GM19397 (cell line): Measurements from ENCODE around the gene CDH20.

Experiments used
- ATAC-seq: cut with Tn5 transposase; IDR thresholded peaks from one replicate; pipeline ENCODE4 v1.9.1; 2021; ENCODE audit warnings: mild to moderate bottlenecking, moderate library complexity; ENCODE audit not compliant: unreplicated experiment

CDH20 gene

DNA sequence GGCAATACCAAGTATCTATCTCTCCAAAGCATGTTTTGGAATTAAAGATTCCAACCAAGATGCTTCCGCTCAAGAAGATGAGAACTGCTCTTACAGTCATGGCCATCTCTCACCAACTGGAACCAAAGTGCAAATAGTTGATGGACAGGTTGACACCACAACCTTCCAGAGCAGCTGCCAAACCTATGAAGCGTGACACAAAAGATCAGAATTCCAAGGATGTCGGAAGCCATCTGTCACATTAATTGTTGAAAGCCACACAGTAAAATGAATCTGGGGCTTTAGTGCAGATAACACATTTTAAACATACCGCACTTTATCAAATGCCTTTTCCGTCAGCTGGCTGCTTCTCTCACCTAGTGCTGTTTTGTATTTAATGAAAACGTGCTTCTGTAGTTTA, 195.7 kb downstream of the CDH20 start:
- no peak for ATAC-seq

DNA sequence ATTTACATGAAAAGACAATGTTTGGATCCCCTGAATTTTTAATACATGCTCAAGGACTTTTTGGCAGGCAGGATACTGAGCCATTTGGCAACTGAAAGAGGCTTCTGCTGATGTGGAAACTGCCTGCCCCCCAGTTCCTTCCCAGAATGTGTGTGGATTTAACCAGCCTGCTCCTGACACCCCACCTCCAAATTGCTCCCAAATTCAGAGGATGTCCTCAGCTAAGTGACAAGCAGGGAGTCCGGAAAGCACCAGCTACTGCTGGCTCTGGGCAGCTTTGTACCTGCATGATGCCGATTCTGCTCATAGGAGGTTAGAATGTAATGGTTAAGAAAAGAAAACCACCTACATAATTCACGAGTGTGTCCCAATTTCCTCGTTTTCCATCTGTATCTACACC, 197.5 kb downstream of the CDH20 start:
- ATAC-seq: no peak

DNA sequence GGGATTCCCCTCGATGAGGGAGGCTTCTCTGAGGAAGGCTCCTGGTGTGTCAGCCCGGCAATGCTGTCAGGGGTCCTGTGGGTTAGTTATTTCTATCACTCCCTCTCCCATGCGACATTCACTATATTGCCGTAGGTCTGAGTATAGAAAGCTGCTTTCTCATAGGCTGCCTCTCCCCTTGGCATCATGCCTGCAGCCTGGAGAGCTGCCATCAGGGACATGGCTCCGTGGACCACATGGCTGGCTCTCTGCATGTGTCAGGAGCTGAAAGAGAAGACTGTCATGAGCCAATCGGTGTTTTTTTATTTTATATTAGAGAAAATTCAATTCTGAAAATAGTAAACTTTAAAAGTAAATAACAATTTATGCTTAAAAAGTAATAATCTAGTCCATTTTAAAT, 198.0 kb downstream of the CDH20 start:
- no peak for ATAC-seq

DNA sequence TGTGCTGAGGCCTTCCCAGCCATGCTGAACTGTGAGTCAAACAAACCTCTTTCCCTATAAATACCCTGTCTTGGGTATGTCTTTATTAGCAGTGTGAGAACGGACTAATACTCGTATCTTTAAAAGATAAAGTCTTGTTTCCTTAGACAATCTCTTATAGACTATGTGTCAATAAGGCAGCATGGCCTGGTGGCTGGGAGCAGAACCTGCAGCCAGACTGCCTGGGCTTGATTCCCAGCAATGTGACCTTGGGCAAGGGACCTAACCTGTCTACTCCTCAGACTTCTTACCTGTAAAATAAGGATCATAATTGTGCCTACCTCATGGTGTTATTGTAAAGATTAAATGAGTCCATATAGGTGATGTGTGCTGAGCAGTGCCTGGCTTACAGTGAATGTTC, 198.7 kb downstream of the CDH20 start:
- ATAC-seq: no peak

GRCh38 chr18:61535401-61535800, 202.2 kb downstream of the CDH20 start:
- ATAC-seq: no peak

- ATAC-seq: no peak
Observed at GRCh38 chr18:61541673-61542072, 208.4 kb downstream of the CDH20 start.

DNA sequence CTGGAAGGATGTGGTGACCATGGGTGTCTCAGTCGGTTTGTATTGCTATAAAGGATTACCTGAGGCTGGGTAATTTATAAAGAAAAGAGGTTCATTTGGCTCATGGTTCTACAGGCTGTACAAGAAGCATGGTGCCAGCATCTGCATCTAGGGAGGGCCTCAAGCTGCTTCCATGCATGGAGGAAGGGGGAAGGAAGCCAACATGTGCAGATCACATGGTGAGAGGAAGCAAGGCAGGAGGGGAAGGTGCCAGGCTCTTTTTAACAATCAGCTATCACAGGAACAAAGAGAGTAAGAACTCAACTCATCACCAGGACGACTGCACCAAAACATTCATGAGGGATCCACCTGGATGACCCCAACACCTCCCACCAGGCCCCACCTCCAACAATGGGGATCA, 209.4 kb downstream of the CDH20 start:
- no peak for ATAC-seq

GRCh38 chr18:61543518-61543917, 210.3 kb downstream of the CDH20 start:
- ATAC-seq: no peak

- no peak for ATAC-seq
Observed at GRCh38 chr18:61544178-61544577, 210.9 kb downstream of the CDH20 start.

DNA sequence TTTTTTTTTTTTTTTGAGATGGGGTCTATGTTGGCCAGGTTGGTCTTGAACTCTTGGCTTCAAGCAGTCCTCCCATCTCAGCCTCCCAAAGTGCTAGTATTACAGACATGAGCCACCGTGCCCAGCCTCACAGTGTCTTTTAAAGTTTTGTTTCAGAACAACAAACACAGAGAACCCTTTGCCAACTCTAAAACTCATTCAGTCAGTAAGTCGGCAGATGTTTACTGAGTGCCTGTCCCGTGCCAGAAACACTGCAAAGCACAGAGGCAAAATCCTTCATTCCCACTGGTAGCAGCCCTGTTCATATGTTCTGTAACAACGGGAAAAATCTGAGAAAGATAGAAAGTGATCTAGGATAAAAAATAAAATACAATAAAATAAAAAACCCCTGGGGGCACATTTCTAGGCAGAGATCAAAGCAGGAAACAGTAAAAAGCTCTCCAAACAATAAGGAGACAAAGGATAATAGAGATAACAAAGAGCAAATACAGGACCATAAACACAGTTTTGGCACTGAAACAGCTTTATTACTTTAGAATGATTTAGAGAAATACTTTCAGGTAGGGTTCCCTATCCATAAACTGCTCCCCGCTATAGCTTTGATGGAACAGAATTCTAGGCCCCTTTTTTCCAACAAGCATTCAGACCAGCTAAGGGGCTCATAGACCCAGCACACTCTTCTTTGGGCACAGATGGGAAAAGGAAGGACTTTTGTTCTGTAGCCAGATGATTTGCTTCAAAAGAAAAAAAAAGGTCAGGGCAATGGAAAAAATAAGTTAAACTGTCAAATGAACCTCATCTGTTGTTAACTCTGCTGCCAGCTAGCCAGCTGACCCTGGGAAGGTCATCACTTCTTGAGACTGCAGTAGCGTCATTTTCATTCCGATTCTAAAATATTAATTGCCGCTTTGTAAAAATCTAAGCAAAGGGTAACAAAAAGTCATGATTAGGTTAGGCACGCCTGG, 212.3 kb downstream of the CDH20 start:
- ATAC-seq: no peak

DNA sequence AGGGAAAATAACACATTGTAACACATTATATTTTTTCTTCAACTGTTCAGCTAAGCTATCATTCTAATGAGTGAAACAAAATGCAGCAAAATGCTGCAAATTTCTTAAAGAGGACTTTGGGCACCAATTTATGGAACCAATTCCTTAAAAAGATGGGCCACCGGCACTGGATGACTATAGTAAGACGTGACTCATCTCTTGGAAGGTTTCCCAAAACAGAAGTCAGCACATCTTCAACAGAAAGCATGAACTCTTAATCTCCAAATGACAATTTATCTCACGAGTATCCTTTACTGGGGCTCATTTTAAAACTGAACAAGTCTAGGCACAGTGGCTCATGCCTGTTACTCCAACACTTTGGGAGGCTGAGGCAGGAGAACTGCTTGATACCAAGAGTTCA, 213.4 kb downstream of the CDH20 start:
- ATAC-seq: no peak

DNA sequence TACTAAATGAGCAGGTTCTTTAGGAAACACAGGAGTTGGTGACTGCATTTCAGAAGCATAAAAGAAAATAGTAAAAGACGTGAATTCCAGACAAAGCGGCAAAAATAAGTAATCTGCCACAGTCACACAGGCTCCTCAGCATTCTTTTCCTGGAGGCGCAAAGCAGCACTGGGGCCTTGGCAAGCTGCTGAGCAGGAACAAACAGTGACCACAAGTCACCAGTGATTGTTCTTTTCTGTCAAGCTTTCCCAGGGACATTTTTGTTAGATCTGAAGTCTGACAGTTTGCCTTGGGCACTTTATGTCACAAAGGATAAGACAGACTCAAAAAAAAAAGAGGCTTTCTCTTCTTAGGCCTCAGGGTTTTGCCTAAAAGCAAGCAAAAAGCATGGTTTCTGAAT, 216.2 kb downstream of the CDH20 start:
- no peak for ATAC-seq

DNA sequence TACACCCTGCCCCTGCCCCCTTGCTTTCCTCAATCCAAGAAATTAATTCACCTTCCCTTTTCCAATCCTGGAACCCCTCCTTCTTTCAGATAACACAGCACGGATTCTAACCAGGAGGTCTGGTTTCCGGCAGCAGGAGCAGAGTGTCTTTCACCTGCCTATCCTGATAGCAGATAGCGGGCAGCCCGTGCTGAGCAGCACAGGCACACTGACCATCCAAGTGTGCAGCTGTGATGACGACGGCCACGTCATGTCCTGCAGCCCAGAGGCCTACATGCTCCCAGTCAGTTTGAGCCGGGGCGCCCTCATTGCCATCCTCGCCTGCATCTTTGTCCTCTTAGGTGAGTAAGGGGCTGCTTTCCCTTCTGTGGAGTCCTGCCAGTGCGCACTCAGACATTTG, 216.7 kb downstream of the CDH20 start:
- no peak for ATAC-seq

DNA sequence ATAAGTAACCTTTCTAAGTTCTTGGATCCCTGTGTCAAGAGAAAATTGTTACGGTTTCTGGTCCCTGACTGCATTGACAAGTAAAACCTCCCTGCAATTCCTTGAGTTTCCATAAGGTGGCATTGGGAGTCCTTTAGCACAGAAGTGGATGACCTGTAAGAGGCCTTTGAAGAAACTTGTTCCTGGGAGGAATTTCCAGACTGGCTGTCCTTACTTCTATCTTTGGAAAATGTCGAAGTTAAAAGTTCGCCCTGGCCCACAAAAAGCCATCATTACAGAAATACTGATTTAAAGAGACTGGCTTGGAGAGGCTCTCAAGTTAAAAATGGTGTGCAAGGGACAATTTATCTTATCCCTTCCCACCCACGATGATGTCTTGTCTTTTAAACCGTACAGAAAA, 218.4 kb downstream of the CDH20 start:
- ATAC-seq: no peak

DNA sequence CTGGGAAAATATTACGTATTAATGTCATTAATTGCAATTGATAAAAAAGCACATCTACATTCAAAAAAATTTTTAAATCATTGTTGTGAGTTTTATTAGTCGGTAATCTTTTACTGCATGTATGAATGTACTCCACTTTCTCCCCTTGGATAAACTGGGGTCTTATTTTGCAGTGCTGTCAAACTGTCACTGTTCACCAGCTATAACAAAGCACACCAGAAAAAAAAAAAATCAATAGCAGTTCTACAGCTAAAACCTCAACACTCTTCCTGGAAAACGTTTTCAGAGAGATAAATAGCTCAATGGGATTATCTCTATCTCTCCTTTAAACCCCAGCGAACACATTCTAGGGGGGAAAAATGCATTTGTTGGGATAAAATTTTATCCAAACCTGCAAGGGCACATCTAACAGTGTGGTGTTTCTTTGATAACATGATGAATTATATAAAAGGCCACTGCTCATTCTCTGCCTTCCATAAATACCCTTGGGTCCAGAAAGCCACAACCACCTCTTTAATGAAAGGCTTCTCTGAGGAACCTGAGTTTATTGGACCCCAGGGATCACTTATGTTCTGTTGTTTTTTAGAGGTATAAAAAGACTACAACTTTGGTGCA, 219.9 kb downstream of the CDH20 start:
- ATAC-seq: no peak

GRCh38 chr18:61554117-61554776, 221.0 kb downstream of the CDH20 start:
- no peak for ATAC-seq

DNA sequence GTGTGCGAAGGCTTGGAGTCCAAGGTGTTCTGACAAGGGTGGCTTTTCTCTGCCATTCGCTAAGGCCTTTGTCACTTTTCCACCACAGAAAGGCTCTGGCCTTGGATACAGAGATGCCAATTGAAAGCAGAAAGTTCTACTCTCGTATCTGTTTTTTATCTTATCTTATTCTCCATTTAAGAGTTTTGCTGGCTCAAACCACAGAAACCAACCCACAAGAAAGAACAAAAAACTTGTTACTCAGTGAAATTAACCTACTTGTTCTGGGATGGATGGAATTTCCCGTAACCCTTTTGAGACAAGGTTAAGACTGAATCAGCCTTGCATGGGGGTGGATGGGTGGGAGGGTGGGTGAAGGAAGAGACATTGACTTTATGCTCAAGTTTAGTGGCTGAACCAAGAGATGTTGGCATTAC, 221.7 kb downstream of the CDH20 start:
- ATAC-seq: no peak

GRCh38 chr18:61556316-61556715, 223.1 kb downstream of the CDH20 start:
- ATAC-seq: no peak

GRCh38 chr18:61556862-61557261, 223.6 kb downstream of the CDH20 start:
- no peak for ATAC-seq

DNA sequence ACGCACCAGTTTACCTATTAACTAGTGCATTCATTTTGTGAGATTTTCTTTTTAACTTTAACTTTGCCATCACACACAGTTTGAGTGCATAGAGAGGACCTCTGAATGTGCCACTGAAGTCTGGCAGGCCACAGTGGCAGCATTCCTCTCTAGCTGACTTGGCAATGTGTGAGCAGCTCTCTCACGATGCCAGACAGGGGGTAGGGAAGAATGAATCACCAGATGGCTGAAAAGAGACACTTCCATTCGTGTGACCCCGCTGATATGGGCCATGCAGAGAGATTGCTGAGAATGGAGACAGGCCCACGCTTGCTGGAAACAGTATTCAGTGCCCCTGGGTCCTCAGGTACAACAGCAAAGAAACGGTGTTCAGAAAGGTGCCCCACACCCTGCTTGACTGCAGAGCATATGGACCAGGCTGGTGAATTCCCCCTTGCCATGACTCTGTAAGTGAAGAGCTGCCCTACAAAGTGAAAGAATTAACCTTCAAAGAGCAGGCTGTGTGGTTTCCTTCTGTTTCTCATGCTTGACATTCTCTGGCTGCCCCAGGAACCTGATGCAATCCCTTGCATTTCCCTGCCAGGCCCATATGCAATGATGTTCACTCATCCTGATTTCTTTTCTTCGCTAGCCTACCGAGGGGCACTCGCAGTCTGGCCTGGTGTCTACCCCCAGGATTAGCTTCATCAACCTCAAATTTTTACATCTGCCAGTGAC, 236.1 kb downstream of the CDH20 start:
- ATAC-seq: no peak

DNA sequence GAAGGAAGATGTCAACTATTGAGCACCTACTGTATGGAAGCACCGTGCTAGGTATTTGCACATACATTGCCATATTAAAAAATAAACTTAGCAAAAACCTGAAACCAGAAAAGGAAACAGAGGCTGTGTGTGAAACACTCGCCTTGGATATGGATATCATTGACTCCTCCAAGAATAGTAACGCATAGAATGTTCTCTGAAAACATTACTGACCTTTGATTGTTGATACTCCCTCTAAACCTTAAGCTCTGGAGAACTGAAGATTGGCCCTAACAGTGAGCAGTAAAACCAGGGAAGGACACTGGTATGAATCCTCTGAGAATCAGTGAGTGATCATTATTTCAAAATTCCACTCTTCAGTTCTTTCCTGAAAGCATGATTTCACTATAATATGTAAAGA, 236.8 kb downstream of the CDH20 start:
- ATAC-seq: no peak
